ENCODE measurements around the gene SPINK4. TPM values are rescaled to one million over a fixed set of nuclear protein-coding genes. Genes with fewer than 3 reads are reported as not detected.

Gene SPINK4
- polyA plus RNA-seq, 1 donor from 2014 or later: not detected

- no peak overlapping the region for H3K27ac ChIP-seq (ENCODE audit: low read length)
- no peaks in the 10 kb centered on the region for H4K20me1 ChIP-seq (ENCODE audit: insufficient read depth)
- H3K4me3 ChIP-seq (ENCODE audit: low read length): no peak overlapping the region
- no peaks in the 10 kb centered on the region for H3K9me2 ChIP-seq (ENCODE audit: insufficient read depth, low read length)
- H3K27me3 ChIP-seq (ENCODE audit: insufficient read depth, low read depth, low read length): no peaks in the 10 kb centered on the region
- H2AFZ ChIP-seq (ENCODE audit: low read depth, low read length): no peak overlapping the region
- H3K36me3 ChIP-seq (ENCODE audit: insufficient read depth, low read length): no peaks in the 10 kb centered on the region
- no peak for TF ChIP-seq POLR2AphosphoS5 (IDR thresholded peaks at IDR 0.05)
- no peak for TF ChIP-seq EP300 (conservative IDR thresholded peaks at IDR 0.05; ENCODE audit: poor library complexity, severe bottlenecking)
- TF ChIP-seq EZH2 (IDR thresholded peaks at IDR 0.05; ENCODE audit: borderline replicate concordance, insufficient read depth, low read length, poor library complexity, severe bottlenecking): no peak
- TF ChIP-seq CTCF (IDR thresholded peaks at IDR 0.05; ENCODE audit: poor library complexity, severe bottlenecking): no peak
- H3K4me2 ChIP-seq (ENCODE audit: low read length): no peak overlapping the region
- H3K9ac ChIP-seq (ENCODE audit: low read length): no peak overlapping the region
- H3K9me3 ChIP-seq (ENCODE audit: low read length): no peaks in the 10 kb centered on the region
- H3K79me2 ChIP-seq (replicated peaks; ENCODE audit: insufficient read depth, low read length): no peaks in the 10 kb centered on the region
- no peaks in the 10 kb centered on the region for H3F3A ChIP-seq (ENCODE audit: insufficient read depth, low read length, poor library complexity, severe bottlenecking)
Observed at GRCh38 chr9:33232815-33233214, 7.2 kb upstream of the SPINK4 start.

GRCh38 chr9:33233626-33234342, 6.2 kb upstream of the SPINK4 start:
- Histone ChIP-seq H4K20me1 (ENCODE audit: insufficient read depth) (no peaks in the 10 kb centered on the region), H3K4me3 (ENCODE audit: low read length) (no peak overlapping the region), H3K9me3 (ENCODE audit: low read length) (no peaks in the 10 kb centered on the region), H2AFZ (ENCODE audit: low read depth, low read length) (no peak overlapping the region), H3K4me2 (ENCODE audit: low read length) (no peak overlapping the region), H3K79me2 (replicated peaks; ENCODE audit: insufficient read depth, low read length) (no peaks in the 10 kb centered on the region), H3K27me3 (ENCODE audit: insufficient read depth, low read depth, low read length) (no peaks in the 10 kb centered on the region), H3K9ac (ENCODE audit: low read length) (no peak overlapping the region), H3K27ac (ENCODE audit: low read length) (no peak overlapping the region), H3K36me3 (ENCODE audit: insufficient read depth, low read length) (no peaks in the 10 kb centered on the region), H3F3A (ENCODE audit: insufficient read depth, low read length, poor library complexity, severe bottlenecking) (no peaks in the 10 kb centered on the region), H3K9me2 (ENCODE audit: insufficient read depth, low read length) (no peaks in the 10 kb centered on the region)
- TF ChIP-seq CTCF (IDR thresholded peaks at IDR 0.05; ENCODE audit: poor library complexity, severe bottlenecking): no peak
- TF ChIP-seq RAD21 (conservative IDR thresholded peaks at IDR 0.05): no peak
- no peak for TF ChIP-seq POLR2AphosphoS5 (IDR thresholded peaks at IDR 0.05)
- no peak for TF ChIP-seq EP300 (conservative IDR thresholded peaks at IDR 0.05; ENCODE audit: poor library complexity, severe bottlenecking)
- TF ChIP-seq REST (IDR thresholded peaks at IDR 0.05; ENCODE audit: borderline replicate concordance): no peak

Measured in neural cell (in vitro differentiated cells).